Activated T-helper 17 cell treated with anti-CD3 and anti-CD28 coated beads, Interleukin-2, amount 50 U/mL, for 72 hours (primary cell): ENCODE results near the gene ZNF836. TPM values are rescaled to one million over a fixed set of nuclear protein-coding genes. Genes with fewer than 3 reads are reported as not detected.

Experiments
- ATAC-seq: fragments of 150-1000 bp; cut with Tn5 transposase; replicated peaks from 2 replicates; pipeline ENCODE4 v1.10.0; 2021; ENCODE audit warnings: mild to moderate bottlenecking, moderate library complexity
- H3K27ac Mint-ChIP-seq: one replicate; pipeline ENCODE4 v1.8.0; 2022; ENCODE audit warnings: mixed read lengths
- H3K27me3 Mint-ChIP-seq: one replicate; pipeline ENCODE4 v1.8.0; 2022; ENCODE audit warnings: mixed read lengths
- H3K36me3 Mint-ChIP-seq: one replicate; pipeline ENCODE4 v1.8.0; 2022; ENCODE audit warnings: low read depth, mild to moderate bottlenecking, mixed read lengths
- H3K4me1 Mint-ChIP-seq: one replicate; pipeline ENCODE4 v1.8.0; 2022; ENCODE audit warnings: mixed read lengths
- H3K4me3 Mint-ChIP-seq: one replicate; pipeline ENCODE4 v1.8.0; 2022; ENCODE audit warnings: mild to moderate bottlenecking, mixed read lengths
- H3K9me3 Mint-ChIP-seq: one replicate; pipeline ENCODE4 v1.8.0; 2022; ENCODE audit warnings: mixed read lengths
- total RNA-seq, 2 donors: library from RNA; stranded (reverse); gene quantifications; one replicate each; pipeline ENCODE4 v1.2.3, GENCODE V29; 2022

ZNF836 gene
- total RNA-seq, 2 donors from 2014 or later: 8.8 to 15.1 TPM

DNA sequence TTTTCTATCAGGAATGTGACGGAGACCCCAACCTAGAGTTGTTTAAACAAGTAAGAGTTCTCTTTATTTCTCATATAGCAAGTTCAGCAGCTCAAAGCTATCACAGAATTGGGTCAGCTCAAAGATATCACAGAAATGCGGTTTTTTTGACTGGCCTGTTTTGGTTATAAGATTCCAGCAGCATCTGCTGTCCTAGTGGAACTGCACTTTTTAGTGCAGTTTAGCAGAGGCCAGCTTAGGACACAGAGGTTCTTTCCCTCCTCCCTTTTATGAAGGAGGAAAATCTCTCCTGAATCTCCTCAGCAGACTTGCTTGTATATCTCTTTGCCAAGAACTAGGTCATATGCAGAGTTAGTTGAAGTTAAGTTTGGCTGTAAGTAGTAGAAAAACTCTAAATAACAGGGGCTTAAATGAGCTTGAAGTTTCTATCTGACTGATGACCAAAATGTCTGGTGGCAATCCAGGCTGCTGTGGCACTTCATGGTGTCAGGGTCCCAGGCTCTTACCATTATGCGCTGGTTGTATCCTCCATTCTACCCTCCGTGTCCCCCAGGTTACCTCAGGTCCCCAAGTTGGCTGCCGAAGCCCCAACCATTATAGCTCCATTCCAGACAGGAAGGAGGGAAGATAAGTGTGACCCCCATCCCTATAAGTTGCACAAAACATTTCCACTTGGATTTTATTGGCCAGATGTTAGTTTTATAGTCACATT is 25.0 kb upstream of the ZNF836 start:
- H3K27me3 Mint-ChIP-seq: no peaks in the 10 kb centered on the region
- ATAC-seq: no peak
- no peaks in the 10 kb centered on the region for H3K9me3 Mint-ChIP-seq
- H3K4me1 Mint-ChIP-seq: peaks cover 23% of the 10 kb centered on the region
- peak overlapping the region; percentile 43 for H3K27ac Mint-ChIP-seq
- H3K36me3 Mint-ChIP-seq: peaks cover 79% of the 10 kb centered on the region
- no peak overlapping the region for H3K4me3 Mint-ChIP-seq

- no peaks in the 10 kb centered on the region for H3K27me3 Mint-ChIP-seq
- H3K4me3 Mint-ChIP-seq: peak overlapping the region; percentile 99
- ATAC-seq: no peak
- peaks cover 30% of the 10 kb centered on the region for H3K4me1 Mint-ChIP-seq
- H3K36me3 Mint-ChIP-seq: peaks cover 74% of the 10 kb centered on the region
- no peaks in the 10 kb centered on the region for H3K9me3 Mint-ChIP-seq
- peak overlapping the region; percentile 98 for H3K27ac Mint-ChIP-seq
These were observed 20.5 kb upstream of the ZNF836 start for GRCh38 chr19:52191951-52192350.

GRCh38 chr19:52191389-52191788 is 20.0 kb upstream of the ZNF836 start:
- Mint-ChIP-seq H3K27ac (peak overlapping the region; percentile 98), H3K4me1 (peaks cover 30% of the 10 kb centered on the region), H3K27me3 (no peaks in the 10 kb centered on the region), H3K9me3 (no peaks in the 10 kb centered on the region), H3K4me3 (peak overlapping the region; percentile 99), H3K36me3 (peaks cover 69% of the 10 kb centered on the region)
- no peak for ATAC-seq

- Mint-ChIP-seq H3K27ac (peak overlapping the region; percentile 98), H3K36me3 (peaks cover 62% of the 10 kb centered on the region)
These were observed 19.3 kb upstream of the ZNF836 start for GRCh38 chr19:52190487-52191293.

GRCh38 chr19:52189735-52190486 is 18.5 kb upstream of the ZNF836 start, which contains the start of gene PPP2R1A:
Gene PPP2R1A, plus strand, starts transcription at chr19:52190052. Its CDS starts 45 bp downstream, at chr19:52190097.
- no peaks in the 10 kb centered on the region for H3K27me3 Mint-ChIP-seq
- no peaks in the 10 kb centered on the region for H3K9me3 Mint-ChIP-seq
- peaks cover 30% of the 10 kb centered on the region for H3K4me1 Mint-ChIP-seq
- peak within 1 kb of the TSS; percentile 98 for H3K27ac Mint-ChIP-seq
- H3K36me3 Mint-ChIP-seq: peaks cover 54% of the 10 kb centered on the region
- peak; percentile 94 for ATAC-seq
- peak within 1 kb of the TSS; percentile 99 for H3K4me3 Mint-ChIP-seq

More at GRCh38 chr19:52190487-52191293, 19.3 kb upstream of the ZNF836 start:
- ATAC-seq: no peak
- H3K27me3 Mint-ChIP-seq: no peaks in the 10 kb centered on the region
- H3K4me3 Mint-ChIP-seq: peak overlapping the region; percentile 99
- H3K4me1 Mint-ChIP-seq: peaks cover 30% of the 10 kb centered on the region
- H3K9me3 Mint-ChIP-seq: no peaks in the 10 kb centered on the region

GRCh38 chr19:52188822-52189734 is 17.7 kb upstream of the ZNF836 start:
- Mint-ChIP-seq H3K4me1 (peaks cover 23% of the 10 kb centered on the region), H3K27me3 (no peaks in the 10 kb centered on the region), H3K27ac (peak overlapping the region; percentile 98), H3K9me3 (no peaks in the 10 kb centered on the region), H3K4me3 (peak overlapping the region; percentile 99), H3K36me3 (peaks cover 45% of the 10 kb centered on the region)
- peak; percentile 3 for ATAC-seq

DNA sequence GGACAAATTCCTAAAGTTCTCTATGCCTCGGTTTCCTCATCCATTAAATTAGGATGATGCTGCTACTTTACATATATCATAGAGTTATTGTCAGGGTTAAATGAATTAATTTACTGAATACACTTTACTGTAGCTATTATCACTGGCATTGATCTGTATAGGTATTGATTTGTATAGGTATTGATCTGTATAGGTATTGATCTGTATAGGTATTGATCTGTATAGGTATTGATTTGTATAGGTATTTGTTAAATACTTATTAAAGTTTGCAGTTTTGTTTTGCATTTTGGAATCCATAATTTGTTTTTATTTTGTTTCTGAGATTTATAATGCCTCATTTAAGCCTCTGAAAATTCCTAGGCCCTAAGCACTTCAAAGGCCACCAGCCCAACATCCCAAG is 16.0 kb upstream of the ZNF836 start:
- Mint-ChIP-seq H3K4me3 (no peak overlapping the region), H3K27ac (peak overlapping the region; percentile 98), H3K27me3 (no peaks in the 10 kb centered on the region), H3K9me3 (no peaks in the 10 kb centered on the region), H3K36me3 (peaks cover 29% of the 10 kb centered on the region), H3K4me1 (peaks cover 15% of the 10 kb centered on the region)
- ATAC-seq: no peak

- no peak overlapping the region for H3K27ac Mint-ChIP-seq
- no peak overlapping the region for H3K4me3 Mint-ChIP-seq
- H3K36me3 Mint-ChIP-seq: no peaks in the 10 kb centered on the region
- H3K9me3 Mint-ChIP-seq: no peaks in the 10 kb centered on the region
- H3K27me3 Mint-ChIP-seq: no peaks in the 10 kb centered on the region
- no peaks in the 10 kb centered on the region for H3K4me1 Mint-ChIP-seq
- ATAC-seq: no peak
These were observed 5.2 kb upstream of the ZNF836 start for GRCh38 chr19:52176574-52176973.

DNA sequence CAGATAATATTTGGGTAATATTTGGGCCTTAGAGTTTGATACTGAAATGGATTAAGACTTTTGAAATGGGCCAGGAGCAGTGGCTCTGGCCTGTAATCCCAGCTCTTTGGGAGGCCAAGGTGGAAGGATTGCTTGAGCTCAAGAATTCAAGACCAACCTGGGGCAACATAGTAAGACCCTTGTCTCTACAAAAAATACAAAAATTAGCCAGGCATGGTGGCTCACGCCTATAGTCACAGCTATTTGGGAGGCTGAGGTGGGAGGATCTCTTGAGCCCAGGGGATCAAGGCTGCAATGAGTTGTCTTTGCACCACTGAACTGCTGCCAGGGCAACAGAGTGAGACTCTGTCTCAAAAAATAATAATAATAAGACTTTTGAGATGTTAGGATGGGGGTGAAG is 926 bp upstream of the ZNF836 start:
- H3K4me1 Mint-ChIP-seq: peaks cover 14% of the 10 kb centered on the region
- peaks cover 42% of the 10 kb centered on the region for H3K36me3 Mint-ChIP-seq
- no peak overlapping the region for H3K27ac Mint-ChIP-seq
- ATAC-seq: no peak
- H3K9me3 Mint-ChIP-seq: no peaks in the 10 kb centered on the region
- peak overlapping the region; percentile 100 for H3K4me3 Mint-ChIP-seq
- no peaks in the 10 kb centered on the region for H3K27me3 Mint-ChIP-seq

- no peaks in the 10 kb centered on the region for H3K9me3 Mint-ChIP-seq
- peaks cover 14% of the 10 kb centered on the region for H3K4me1 Mint-ChIP-seq
- peaks cover 54% of the 10 kb centered on the region for H3K36me3 Mint-ChIP-seq
- H3K4me3 Mint-ChIP-seq: peak overlapping the region; percentile 100
- ATAC-seq: peak; percentile 26
- H3K27ac Mint-ChIP-seq: peak overlapping the region; percentile 90
- no peaks in the 10 kb centered on the region for H3K27me3 Mint-ChIP-seq
These were observed 529 bp downstream of the ZNF836 start for GRCh38 chr19:52170863-52171320.

DNA sequence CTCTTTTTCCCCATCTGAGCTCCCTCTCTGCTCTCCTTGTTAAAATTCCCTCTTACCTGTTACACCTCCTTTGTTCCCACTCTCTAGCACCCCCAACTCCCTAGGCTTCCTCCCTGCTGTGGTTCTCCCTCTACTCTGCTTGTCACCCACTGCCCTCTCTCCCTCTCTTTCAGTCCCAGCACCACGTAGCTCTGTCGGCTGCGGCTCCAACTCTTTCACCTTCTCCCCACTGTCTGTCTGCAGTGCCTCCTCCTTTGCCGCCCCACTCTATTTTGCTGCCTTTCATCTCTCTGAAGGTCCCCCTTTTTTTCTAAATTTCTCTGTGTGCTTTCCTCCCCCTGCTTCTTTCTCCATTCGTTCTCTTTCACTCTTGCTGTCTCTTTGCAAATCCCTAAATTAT is 1.1 kb downstream of the ZNF836 start:
- H3K4me3 Mint-ChIP-seq: peak overlapping the region; percentile 100
- H3K4me1 Mint-ChIP-seq: peaks cover 14% of the 10 kb centered on the region
- no peaks in the 10 kb centered on the region for H3K9me3 Mint-ChIP-seq
- ATAC-seq: no peak
- peaks cover 60% of the 10 kb centered on the region for H3K36me3 Mint-ChIP-seq
- peak overlapping the region; percentile 90 for H3K27ac Mint-ChIP-seq
- no peaks in the 10 kb centered on the region for H3K27me3 Mint-ChIP-seq

DNA sequence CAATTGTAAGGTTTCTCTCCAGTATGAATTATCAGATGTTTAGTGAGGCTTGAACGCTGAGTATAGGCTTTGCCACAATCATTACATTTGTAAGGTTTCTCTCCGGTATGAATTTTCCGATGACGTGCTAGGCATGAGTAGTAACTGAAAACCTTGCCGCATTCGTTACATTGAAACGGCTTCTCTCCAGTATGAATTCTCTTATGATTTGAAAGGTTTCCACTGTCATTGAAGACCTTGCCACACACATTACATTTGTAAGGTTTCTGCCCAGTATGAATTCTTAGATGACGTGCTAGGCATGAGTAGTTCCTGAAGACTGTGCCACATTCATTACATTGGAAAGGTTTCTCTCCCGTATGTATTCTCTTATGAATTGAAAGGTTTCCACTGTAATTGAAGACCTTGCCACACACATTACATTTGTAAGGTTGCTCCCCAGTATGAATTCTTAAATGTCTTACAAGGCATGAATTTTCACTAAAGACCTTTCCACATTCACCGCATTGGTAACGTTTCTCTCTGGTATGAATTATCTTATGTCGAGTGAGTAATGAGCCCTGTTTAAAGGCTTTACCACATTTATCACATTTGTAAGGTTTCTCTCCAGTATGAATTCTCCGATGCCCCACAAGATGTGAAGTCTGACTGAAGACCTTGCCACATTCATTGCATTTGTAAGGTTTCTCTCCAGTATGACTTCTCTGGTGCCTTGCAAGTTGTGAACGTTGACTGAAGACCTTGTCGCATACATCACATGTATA is 15.6 kb downstream of the ZNF836 start:
- Mint-ChIP-seq H3K27ac (no peak overlapping the region), H3K36me3 (peaks cover 73% of the 10 kb centered on the region), H3K27me3 (no peaks in the 10 kb centered on the region), H3K9me3 (peaks cover 50% of the 10 kb centered on the region), H3K4me3 (no peak overlapping the region), H3K4me1 (peaks cover 5% of the 10 kb centered on the region)
- no peak for ATAC-seq

GRCh38 chr19:52148256-52148655 is 23.2 kb downstream of the ZNF836 start:
- Mint-ChIP-seq H3K4me1 (no peaks in the 10 kb centered on the region), H3K4me3 (no peak overlapping the region), H3K27me3 (no peaks in the 10 kb centered on the region), H3K36me3 (no peaks in the 10 kb centered on the region), H3K27ac (no peak overlapping the region), H3K9me3 (peaks cover 10% of the 10 kb centered on the region)
- no peak for ATAC-seq
